ENCODE data around the gene EIF2B2.

- TF ChIP-seq CTCF (conservative IDR thresholded peaks at IDR 0.05) (no peak), EZH2 (IDR thresholded peaks at IDR 0.05; ENCODE audit: low read depth) (no peak)
These were observed 21.8 kb upstream of the EIF2B2 start for GRCh38 chr14:74980731-74981461.

Data from PC-9 (cell line).